ENCODE measurements around the gene CELA2A.
"Not testable (repeated sequence)": the region's sequence is repeated elsewhere in the genome, so short reads cannot be mapped to it uniquely, and the experiment has no call there.

The CELA2A gene

GRCh38 chr1:15504436-15504835 lies 47.9 kb downstream of the CELA2A start:
- DNase-seq, result no peak

DNA sequence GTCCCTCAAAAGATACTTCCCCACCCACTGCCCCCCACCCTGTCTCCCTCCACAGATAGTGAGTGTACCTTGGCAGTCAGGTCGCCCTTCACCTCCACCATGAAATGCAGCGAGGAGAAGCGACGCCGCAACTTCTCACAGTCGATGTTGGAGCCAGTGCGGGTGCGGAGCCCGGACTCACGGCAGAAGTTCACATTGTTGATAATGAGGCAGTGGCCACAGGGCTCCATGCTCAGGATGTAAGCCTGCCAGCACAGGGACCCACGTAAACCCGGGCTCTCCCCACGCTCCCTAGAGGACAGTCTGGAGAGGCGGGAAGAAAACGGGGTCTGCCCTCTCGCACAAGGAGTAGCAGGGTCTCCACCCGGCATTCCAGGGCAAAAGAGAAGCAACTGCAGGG lies 50.3 kb downstream of the CELA2A start:
- no peak for DNase-seq

- no peak for DNase-seq
Observed at GRCh38 chr1:15507278-15507677, 50.7 kb downstream of the CELA2A start.

DNA sequence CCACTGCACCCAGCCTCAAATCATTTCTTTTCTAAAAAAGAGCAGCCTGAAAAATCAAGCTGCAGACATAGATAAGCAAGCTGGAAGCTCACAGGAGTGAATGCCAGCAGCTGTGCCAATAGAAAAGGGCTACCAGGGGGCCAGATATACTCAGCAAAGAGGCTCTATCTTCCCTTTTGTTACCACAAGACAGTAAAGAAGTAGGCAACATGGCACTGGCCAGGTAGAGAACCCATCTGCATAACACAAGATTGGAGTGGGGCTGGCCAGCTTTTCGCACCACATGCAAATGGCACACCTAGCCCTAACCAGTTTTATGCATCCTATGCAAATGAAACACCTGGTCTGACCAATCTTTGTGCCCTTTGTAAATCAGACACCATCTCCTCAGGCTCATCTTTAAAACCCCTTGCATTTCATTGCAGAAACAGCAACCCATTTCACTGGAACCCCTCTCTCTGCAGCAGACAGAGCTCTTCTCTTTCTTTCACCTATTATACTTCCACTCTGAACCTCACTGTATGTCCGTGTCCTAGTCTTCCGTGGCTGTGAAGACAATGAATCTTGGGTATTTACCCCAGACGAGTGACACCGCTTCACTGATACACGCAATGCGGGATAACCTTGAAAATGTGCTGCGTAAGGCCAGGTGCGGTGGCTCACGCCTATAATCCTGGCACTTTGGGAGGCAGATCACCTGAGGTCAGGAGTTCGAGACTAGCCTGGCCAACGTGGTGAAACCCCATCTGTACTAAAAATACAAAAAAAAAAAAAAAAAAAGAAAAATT lies 52.4 kb downstream of the CELA2A start:
- peak; percentile 88 for DNase-seq

- no peak for DNase-seq
Observed at GRCh38 chr1:15509586-15509985, 53.1 kb downstream of the CELA2A start.

DNA sequence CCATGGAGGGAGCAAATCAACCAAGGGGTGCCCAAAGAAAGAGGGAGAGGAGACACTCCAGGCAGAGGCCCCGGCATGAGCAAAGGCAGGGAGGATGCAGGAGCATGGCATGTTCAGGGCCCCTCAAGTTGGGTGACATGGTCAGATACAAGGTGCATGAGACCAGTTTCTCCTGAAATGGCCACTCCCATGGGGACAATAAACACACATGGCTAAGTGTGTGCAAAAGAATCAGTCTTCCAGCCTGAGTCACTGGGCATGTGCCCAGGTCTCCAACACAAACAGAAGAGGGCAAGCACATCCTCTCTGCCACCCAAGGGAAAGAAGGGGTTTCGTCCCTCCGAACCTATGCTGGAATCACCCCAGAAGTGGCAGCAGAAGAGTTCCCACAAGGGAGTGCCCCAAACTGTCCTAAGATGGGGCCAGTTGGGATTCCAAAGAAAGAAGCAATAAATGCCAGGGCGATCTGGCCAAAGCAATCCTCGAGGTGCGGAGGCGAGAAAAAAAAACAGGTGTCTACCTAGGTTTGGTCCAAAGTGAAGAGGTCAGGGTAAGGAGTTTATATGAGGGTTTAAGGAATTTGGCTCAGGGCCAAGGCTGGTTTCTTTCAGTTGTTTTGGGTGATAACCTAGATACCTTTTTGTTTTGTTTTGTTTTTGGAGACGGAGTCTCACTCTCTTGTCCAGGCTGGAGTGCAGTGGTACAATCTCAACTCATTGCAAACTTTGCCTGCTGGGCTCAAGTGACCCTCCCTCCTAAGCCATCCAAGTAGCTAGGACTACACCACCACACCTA lies 54.3 kb downstream of the CELA2A start:
- DNase-seq, result no peak

GRCh38 chr1:15513192-15513591 lies 56.7 kb downstream of the CELA2A start:
- no peak for DNase-seq

GRCh38 chr1:15513919-15514318 lies 57.4 kb downstream of the CELA2A start:
- no peak for DNase-seq

- DNase-seq, result not testable (repeated sequence)
Observed at GRCh38 chr1:15514557-15514956, 58.0 kb downstream of the CELA2A start.

DNA sequence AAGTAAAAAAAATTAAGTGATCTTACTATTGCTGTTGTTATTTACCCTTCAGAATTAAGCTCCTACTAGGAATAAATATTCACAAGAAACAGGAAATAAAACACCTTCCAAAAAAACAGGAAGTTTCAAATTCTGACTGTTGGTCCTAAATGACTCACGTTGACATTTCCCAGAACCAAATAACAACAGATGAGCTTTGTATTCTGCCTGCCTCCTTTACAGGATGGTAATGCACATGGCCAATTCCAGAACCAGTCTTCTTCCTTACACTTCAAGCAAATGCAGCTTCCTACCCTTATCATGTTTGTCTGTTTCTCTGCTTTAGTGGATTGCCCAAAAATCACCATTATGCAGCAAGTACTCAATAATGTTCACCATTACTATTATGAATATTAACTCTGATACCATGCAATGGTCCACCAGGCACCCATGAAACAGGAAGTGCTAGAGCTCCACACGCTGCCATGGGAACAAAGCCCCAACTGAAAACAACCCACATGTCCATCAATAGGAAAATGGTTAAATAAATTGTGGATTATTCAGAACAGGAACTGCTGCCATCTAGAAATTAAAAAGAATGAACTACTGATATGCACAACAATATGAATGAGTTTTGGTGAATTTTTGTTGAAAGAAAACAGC lies 58.6 kb downstream of the CELA2A start:
- DNase-seq, result peak; percentile 22

- DNase-seq, result no peak
Observed at GRCh38 chr1:15519625-15520024, 63.1 kb downstream of the CELA2A start.

DNA sequence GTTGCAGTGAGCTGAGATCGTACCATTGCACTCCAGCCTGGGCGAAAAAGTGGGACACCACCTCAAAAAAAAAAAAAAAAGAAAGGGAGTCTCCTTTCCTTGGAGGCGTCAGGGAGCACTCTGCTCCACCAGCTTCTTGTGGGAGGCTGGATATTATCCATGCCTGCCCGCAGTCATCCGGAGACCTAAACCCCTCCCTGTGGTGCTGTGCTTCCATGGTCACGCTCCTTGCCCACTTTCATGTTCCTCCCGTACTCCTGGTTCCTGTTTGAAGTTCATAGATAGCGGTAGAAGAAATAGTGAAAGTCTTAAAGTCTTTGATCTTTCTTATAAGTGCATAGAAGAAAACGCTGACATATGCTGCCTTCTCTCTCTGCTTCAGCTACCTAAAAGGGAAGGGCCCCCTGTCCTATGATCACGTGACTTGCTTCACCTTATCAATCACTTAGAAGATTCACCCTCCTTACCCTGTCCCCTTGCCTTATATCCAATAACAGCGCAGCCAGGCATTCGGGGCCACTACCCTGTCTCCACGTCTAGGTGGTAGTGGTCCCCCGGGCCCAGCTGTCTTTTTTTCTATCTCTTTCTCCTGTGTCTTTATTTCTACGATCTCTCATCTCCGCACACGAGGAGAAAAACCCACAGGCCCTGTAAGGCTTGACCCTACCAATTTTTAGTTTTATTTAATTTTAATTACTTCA lies 64.8 kb downstream of the CELA2A start:
- not testable (repeated sequence) for DNase-seq

All from hematopoietic multipotent progenitor cell treated with erythropoietin and hydrocortisone succinate and interleukin-3 and kit ligand, for 8 days (in vitro differentiated cells).